ENCODE data around the gene LIX1. TPM values are rescaled to one million over a fixed set of nuclear protein-coding genes. Genes with fewer than 3 reads are reported as not detected.

LIX1 gene
- total and polyA plus RNA-seq, 4 donors, result not detected

DNA sequence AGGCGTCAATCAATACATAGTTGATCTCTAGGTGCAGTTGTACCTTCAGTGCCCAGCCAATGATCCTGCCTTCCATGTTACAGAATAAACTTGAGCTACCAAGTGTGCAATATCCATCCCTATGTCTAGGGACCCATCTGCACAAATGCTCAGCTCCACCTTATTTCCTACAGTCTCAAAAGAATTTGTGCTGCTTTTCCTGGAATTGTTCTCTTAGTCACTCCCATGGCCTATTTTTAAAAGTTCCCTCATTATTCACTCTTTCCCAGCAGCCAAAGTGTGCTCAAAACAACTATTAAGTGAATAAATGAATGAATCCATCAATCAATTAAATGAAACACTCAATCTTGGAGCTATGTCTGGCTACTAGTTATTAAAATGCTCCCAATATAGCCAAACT, 14.7 kb downstream of the LIX1 start:
- no peak overlapping the region for H3K27ac ChIP-seq (ENCODE audit: low read depth in 1 of 2, low read length in 2 of 2)
- TF ChIP-seq SP1 (IDR thresholded peaks at IDR 0.05) (no peak), GABPA (IDR thresholded peaks at IDR 0.05 in 1 of 2, conservative IDR thresholded peaks at IDR 0.05 in 1 of 2) (no peak)
- no peak overlapping the region for H3K9ac ChIP-seq (ENCODE audit: low read depth in 1 of 2, low read length in 2 of 2)
- no peaks in the 10 kb centered on the region for H3K4me1 ChIP-seq (ENCODE audit: control insufficient read depth in 4 of 4, insufficient read depth in 4 of 4, low read length in 3 of 4)
- H3K4me3 ChIP-seq (ENCODE audit: low read depth in 1 of 3, low read length in 3 of 3), result no peak overlapping the region
- no peak for DNase-seq (ENCODE audit: low spot score)
- 100% methylated on average over 1 of the region's 1 CpG for WGBS
- H3K9me3 ChIP-seq (ENCODE audit: control insufficient read depth in 4 of 4, low read length in 3 of 4), result no peaks in the 10 kb centered on the region
- peaks cover 0 to 2% (median 0%) of the 10 kb centered on the region in 4 donors for H3K27me3 ChIP-seq (ENCODE audit: control insufficient read depth in 4 of 4, insufficient read depth in 4 of 4, low read length in 3 of 4)
- no peaks in the 10 kb centered on the region for H3K36me3 ChIP-seq (ENCODE audit: control insufficient read depth in 4 of 4, insufficient read depth in 3 of 4, low read depth in 1 of 4, low read length in 3 of 4)

DNA sequence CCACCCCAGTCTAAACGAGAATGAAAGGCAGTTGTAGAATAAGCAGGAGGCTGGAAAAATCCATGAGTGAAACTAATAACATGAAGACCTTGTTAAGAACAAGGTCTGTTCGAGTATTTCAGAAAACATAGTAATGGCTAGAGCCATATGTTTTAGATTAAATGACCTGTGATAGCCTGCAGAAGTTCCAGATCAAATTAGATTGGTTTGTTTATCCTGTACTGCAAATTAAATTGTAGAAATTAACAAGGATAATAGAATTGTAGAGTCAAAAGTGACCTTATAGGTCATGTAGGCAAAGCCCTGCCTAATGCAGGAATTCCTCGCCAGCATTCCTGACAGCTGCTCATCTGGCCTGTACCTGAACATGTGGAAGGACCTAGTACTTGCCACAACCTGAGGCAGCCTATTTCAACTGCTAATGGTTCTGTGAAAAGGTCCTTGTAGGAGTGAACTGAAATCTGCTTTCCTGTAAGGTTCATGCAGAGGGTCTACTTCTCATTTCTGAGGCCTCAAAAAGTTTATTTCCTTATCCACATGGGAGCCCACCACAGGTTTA, 17.2 kb downstream of the LIX1 start:
- WGBS, result 79% methylated on average over 3 of the region's 3 CpGs
- no peak for DNase-seq (ENCODE audit: low spot score)
- H3K4me1 ChIP-seq (ENCODE audit: control insufficient read depth in 4 of 4, insufficient read depth in 4 of 4, low read length in 3 of 4), result no peaks in the 10 kb centered on the region
- H3K9ac ChIP-seq (ENCODE audit: low read depth in 1 of 2, low read length in 2 of 2), result no peak overlapping the region
- H3K36me3 ChIP-seq (ENCODE audit: control insufficient read depth in 4 of 4, insufficient read depth in 3 of 4, low read depth in 1 of 4, low read length in 3 of 4), result no peaks in the 10 kb centered on the region
- H3K4me3 ChIP-seq (ENCODE audit: low read depth in 1 of 3, low read length in 3 of 3), result no peak overlapping the region
- H3K27me3 ChIP-seq (ENCODE audit: control insufficient read depth in 4 of 4, insufficient read depth in 4 of 4, low read length in 3 of 4), result peaks cover 0 to 2% (median 0%) of the 10 kb centered on the region in 4 donors
- H3K9me3 ChIP-seq (ENCODE audit: control insufficient read depth in 4 of 4, low read length in 3 of 4), result no peaks in the 10 kb centered on the region
- H3K27ac ChIP-seq (ENCODE audit: low read depth in 1 of 2, low read length in 2 of 2), result no peak overlapping the region
- TF ChIP-seq RXRA (IDR thresholded peaks at IDR 0.05) (no peak), NR2F2 (IDR thresholded peaks at IDR 0.05) (no peak), FOXA1 (IDR thresholded peaks at IDR 0.05) (no peak), TAF1 (conservative IDR thresholded peaks at IDR 0.05) (no peak), YY1 (IDR thresholded peaks at IDR 0.05) (no peak), FOXA2 (IDR thresholded peaks at IDR 0.05) (no peak), EGR1 (IDR thresholded peaks at IDR 0.05; ENCODE audit: low read depth in 2 of 2) (no peak), GABPA (IDR thresholded peaks at IDR 0.05 in 1 of 2, conservative IDR thresholded peaks at IDR 0.05 in 1 of 2) (no peak)
- TF ChIP-seq, protein P1, sequence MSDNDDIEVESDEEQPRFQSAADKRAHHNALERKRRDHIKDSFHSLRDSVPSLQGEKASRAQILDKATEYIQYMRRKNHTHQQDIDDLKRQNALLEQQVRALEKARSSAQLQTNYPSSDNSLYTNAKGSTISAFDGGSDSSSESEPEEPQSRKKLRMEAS (IDR thresholded peaks at IDR 0.05), result no peak
- TF ChIP-seq, protein P2, sequence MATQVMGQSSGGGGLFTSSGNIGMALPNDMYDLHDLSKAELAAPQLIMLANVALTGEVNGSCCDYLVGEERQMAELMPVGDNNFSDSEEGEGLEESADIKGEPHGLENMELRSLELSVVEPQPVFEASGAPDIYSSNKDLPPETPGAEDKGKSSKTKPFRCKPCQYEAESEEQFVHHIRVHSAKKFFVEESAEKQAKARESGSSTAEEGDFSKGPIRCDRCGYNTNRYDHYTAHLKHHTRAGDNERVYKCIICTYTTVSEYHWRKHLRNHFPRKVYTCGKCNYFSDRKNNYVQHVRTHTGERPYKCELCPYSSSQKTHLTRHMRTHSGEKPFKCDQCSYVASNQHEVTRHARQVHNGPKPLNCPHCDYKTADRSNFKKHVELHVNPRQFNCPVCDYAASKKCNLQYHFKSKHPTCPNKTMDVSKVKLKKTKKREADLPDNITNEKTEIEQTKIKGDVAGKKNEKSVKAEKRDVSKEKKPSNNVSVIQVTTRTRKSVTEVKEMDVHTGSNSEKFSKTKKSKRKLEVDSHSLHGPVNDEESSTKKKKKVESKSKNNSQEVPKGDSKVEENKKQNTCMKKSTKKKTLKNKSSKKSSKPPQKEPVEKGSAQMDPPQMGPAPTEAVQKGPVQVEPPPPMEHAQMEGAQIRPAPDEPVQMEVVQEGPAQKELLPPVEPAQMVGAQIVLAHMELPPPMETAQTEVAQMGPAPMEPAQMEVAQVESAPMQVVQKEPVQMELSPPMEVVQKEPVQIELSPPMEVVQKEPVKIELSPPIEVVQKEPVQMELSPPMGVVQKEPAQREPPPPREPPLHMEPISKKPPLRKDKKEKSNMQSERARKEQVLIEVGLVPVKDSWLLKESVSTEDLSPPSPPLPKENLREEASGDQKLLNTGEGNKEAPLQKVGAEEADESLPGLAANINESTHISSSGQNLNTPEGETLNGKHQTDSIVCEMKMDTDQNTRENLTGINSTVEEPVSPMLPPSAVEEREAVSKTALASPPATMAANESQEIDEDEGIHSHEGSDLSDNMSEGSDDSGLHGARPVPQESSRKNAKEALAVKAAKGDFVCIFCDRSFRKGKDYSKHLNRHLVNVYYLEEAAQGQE (IDR thresholded peaks at IDR 0.05), result no peak

DNA sequence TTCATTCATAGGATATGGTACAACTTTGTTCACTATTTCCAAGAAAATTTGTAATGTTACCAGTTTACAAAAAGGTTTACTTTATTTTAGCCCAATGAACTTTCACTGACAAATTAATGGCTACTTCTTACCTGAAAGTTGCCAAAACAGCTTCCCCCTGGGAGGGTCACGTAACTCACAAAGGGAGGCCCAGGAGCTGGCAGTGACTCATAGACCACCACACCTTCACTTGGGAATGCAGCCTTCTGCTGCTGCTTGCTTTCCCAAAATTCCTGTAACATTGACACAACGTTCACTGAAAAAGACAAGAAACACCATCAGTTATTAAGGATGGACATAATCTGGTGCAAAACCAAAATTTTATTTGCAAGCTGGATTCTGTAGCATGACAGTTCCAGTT, 18.1 kb downstream of the LIX1 start:
- H3K36me3 ChIP-seq (ENCODE audit: control insufficient read depth in 4 of 4, insufficient read depth in 3 of 4, low read depth in 1 of 4, low read length in 3 of 4), result no peaks in the 10 kb centered on the region
- no peak overlapping the region for H3K9ac ChIP-seq (ENCODE audit: low read depth in 1 of 2, low read length in 2 of 2)
- no peaks in the 10 kb centered on the region for H3K9me3 ChIP-seq (ENCODE audit: control insufficient read depth in 4 of 4, low read length in 3 of 4)
- TF ChIP-seq NR2F2 (IDR thresholded peaks at IDR 0.05), result no peak
- no peak for TF ChIP-seq FOXA1 (IDR thresholded peaks at IDR 0.05)
- TF ChIP-seq, protein P3, sequence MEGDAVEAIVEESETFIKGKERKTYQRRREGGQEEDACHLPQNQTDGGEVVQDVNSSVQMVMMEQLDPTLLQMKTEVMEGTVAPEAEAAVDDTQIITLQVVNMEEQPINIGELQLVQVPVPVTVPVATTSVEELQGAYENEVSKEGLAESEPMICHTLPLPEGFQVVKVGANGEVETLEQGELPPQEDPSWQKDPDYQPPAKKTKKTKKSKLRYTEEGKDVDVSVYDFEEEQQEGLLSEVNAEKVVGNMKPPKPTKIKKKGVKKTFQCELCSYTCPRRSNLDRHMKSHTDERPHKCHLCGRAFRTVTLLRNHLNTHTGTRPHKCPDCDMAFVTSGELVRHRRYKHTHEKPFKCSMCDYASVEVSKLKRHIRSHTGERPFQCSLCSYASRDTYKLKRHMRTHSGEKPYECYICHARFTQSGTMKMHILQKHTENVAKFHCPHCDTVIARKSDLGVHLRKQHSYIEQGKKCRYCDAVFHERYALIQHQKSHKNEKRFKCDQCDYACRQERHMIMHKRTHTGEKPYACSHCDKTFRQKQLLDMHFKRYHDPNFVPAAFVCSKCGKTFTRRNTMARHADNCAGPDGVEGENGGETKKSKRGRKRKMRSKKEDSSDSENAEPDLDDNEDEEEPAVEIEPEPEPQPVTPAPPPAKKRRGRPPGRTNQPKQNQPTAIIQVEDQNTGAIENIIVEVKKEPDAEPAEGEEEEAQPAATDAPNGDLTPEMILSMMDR (IDR thresholded peaks at IDR 0.05; ENCODE audit: low read depth, low read length, missing input control), result no peak
- TF ChIP-seq, protein P4, sequence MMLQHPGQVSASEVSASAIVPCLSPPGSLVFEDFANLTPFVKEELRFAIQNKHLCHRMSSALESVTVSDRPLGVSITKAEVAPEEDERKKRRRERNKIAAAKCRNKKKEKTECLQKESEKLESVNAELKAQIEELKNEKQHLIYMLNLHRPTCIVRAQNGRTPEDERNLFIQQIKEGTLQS (IDR thresholded peaks at IDR 0.05), result no peak
- no peak for TF ChIP-seq FOXA2 (IDR thresholded peaks at IDR 0.05)
- TF ChIP-seq HNF4A (conservative IDR thresholded peaks at IDR 0.05), result no peak
- TF ChIP-seq, protein P1 (IDR thresholded peaks at IDR 0.05), result no peak
- TF ChIP-seq RXRA (IDR thresholded peaks at IDR 0.05), result no peak
- no peak for TF ChIP-seq JUND (IDR thresholded peaks at IDR 0.05)
- TF ChIP-seq, protein P2 (IDR thresholded peaks at IDR 0.05), result no peak
- TF ChIP-seq HNF4G (IDR thresholded peaks at IDR 0.05), result no peak
- TF ChIP-seq GABPA (IDR thresholded peaks at IDR 0.05 in 1 of 2, conservative IDR thresholded peaks at IDR 0.05 in 1 of 2), result no peak
- no peak overlapping the region for H3K4me3 ChIP-seq (ENCODE audit: low read depth in 1 of 3, low read length in 3 of 3)
- peaks cover 0 to 2% (median 0%) of the 10 kb centered on the region in 4 donors for H3K27me3 ChIP-seq (ENCODE audit: control insufficient read depth in 4 of 4, insufficient read depth in 4 of 4, low read length in 3 of 4)
- no peak overlapping the region for H3K27ac ChIP-seq (ENCODE audit: low read depth in 1 of 2, low read length in 2 of 2)
- H3K4me1 ChIP-seq (ENCODE audit: control insufficient read depth in 4 of 4, insufficient read depth in 4 of 4, low read length in 3 of 4), result no peaks in the 10 kb centered on the region
- WGBS, result 76% methylated on average over 2 of the region's 2 CpGs
- DNase-seq (ENCODE audit: low spot score), result no peak
